ENCODE data around the gene NIPBL.

DNA sequence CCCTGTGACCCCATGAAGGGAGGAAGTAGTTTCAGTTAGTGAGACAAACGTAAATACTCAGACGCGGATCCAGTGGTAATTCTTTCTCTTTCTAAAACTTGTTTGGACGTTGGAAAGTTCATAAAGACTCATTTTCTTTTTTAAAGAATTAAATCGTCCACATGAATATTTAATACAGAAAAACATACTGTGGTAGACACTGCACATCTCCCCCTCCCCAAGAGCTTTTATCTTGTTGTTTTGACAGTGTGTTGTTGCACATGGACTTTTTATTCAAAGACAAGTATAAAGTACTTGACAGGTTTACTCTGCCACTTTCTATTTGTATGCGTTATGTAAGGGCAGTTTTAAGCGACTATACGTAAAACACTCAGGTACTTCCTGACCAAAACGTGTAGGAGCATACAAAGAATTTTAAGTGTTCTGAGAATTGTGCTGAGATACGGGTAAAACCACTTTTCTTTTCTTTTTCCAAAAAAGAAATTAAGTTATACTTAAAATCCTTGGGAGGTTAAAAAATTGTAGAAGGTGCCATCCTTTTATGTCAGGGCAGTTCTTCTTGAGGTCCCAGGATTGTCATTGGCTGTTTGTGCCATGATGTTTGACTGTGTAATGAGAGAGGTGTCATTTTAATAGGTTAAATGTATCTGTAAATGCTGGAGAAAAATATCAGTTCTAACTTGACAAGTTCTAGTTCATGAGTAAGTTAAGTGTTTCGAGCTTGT, 1.3 kb downstream of the NIPBL start:
- TF ChIP-seq, protein P1, sequence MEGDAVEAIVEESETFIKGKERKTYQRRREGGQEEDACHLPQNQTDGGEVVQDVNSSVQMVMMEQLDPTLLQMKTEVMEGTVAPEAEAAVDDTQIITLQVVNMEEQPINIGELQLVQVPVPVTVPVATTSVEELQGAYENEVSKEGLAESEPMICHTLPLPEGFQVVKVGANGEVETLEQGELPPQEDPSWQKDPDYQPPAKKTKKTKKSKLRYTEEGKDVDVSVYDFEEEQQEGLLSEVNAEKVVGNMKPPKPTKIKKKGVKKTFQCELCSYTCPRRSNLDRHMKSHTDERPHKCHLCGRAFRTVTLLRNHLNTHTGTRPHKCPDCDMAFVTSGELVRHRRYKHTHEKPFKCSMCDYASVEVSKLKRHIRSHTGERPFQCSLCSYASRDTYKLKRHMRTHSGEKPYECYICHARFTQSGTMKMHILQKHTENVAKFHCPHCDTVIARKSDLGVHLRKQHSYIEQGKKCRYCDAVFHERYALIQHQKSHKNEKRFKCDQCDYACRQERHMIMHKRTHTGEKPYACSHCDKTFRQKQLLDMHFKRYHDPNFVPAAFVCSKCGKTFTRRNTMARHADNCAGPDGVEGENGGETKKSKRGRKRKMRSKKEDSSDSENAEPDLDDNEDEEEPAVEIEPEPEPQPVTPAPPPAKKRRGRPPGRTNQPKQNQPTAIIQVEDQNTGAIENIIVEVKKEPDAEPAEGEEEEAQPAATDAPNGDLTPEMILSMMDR (IDR thresholded peaks at IDR 0.05 in 2 of 3, conservative IDR thresholded peaks at IDR 0.05 in 1 of 3; ENCODE audit: borderline replicate concordance in 1 of 3, insufficient read depth in 1 of 3, low read depth in 2 of 3, low read length in 2 of 3) = no peak
- TF ChIP-seq, protein P2, sequence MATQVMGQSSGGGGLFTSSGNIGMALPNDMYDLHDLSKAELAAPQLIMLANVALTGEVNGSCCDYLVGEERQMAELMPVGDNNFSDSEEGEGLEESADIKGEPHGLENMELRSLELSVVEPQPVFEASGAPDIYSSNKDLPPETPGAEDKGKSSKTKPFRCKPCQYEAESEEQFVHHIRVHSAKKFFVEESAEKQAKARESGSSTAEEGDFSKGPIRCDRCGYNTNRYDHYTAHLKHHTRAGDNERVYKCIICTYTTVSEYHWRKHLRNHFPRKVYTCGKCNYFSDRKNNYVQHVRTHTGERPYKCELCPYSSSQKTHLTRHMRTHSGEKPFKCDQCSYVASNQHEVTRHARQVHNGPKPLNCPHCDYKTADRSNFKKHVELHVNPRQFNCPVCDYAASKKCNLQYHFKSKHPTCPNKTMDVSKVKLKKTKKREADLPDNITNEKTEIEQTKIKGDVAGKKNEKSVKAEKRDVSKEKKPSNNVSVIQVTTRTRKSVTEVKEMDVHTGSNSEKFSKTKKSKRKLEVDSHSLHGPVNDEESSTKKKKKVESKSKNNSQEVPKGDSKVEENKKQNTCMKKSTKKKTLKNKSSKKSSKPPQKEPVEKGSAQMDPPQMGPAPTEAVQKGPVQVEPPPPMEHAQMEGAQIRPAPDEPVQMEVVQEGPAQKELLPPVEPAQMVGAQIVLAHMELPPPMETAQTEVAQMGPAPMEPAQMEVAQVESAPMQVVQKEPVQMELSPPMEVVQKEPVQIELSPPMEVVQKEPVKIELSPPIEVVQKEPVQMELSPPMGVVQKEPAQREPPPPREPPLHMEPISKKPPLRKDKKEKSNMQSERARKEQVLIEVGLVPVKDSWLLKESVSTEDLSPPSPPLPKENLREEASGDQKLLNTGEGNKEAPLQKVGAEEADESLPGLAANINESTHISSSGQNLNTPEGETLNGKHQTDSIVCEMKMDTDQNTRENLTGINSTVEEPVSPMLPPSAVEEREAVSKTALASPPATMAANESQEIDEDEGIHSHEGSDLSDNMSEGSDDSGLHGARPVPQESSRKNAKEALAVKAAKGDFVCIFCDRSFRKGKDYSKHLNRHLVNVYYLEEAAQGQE (IDR thresholded peaks at IDR 0.05; ENCODE audit: low read depth) = no peak
